GM12865 (cell line): ENCODE measurements around the gene RNF223.
"Not testable (repeated sequence)": the region's sequence is repeated elsewhere in the genome, so short reads cannot be mapped to it uniquely, and the experiment has no call there.

Experiments
- DNase-seq: peaks from one replicate; pipeline ENCODE4 v3.0.0; 2010; ENCODE audit warnings: low read depth
- H3K4me3 ChIP-seq: 2 replicates; pipeline ENCODE4 v1.5.1; 2011; ENCODE audit warnings: mild to moderate bottlenecking, low read depth, low read length, control low read depth
- CTCF ChIP-seq: IDR thresholded peaks from 2 replicates; pipeline ENCODE4 v1.5.1; 2011; ENCODE audit warnings: low read length, control low read depth, low read depth, inconsistent platforms; ENCODE audit not compliant: insufficient read depth; ENCODE audit errors: missing control alignments

Gene RNF223

GRCh38 chr1:1060281-1061000, 13.7 kb downstream of the RNF223 start:
- TF ChIP-seq CTCF: no peak
- H3K4me3 ChIP-seq: no peak overlapping the region
- no peak for DNase-seq

- peak; percentile 90 for DNase-seq
- no peak for TF ChIP-seq CTCF
- H3K4me3 ChIP-seq: peak overlapping the region; percentile 55
These were observed 14.4 kb downstream of the RNF223 start for GRCh38 chr1:1059494-1060280.

GRCh38 chr1:1058921-1059493, 15.1 kb downstream of the RNF223 start:
- H3K4me3 ChIP-seq: peak overlapping the region; percentile 41
- TF ChIP-seq CTCF: peak; percentile 43
- DNase-seq: peak; percentile 46

GRCh38 chr1:1058088-1058905, 15.8 kb downstream of the RNF223 start:
- H3K4me3 ChIP-seq: no peak overlapping the region; the same call in 1 of the 2 replicates
- TF ChIP-seq CTCF: no peak
- DNase-seq: no peak

GRCh38 chr1:1057769-1058087, 16.4 kb downstream of the RNF223 start:
- H3K4me3 ChIP-seq, DNase-seq: not testable (repeated sequence)

GRCh38 chr1:1055841-1056736, 18.0 kb downstream of the RNF223 start:
- TF ChIP-seq CTCF: no peak
- DNase-seq: no peak
- H3K4me3 ChIP-seq: no peak overlapping the region
